Mesenchymal stem cell (in vitro differentiated cells and primary cell): ENCODE data around the gene KIT.

Experiments used
- DNase-seq: peaks from one replicate; pipeline ENCODE4 v3.0.0-alpha.2; 2013
- H2AFZ ChIP-seq: one replicate; pipeline ENCODE4 v1.6.1; 2013; ENCODE audit warnings: low read depth, mild to moderate bottlenecking, control low read depth, inconsistent platforms, low read length, moderate library complexity
- H2AK5ac ChIP-seq: 2 replicates; pipeline ENCODE4 v1.6.1; 2013; ENCODE audit warnings: low read length, moderate library complexity, mild to moderate bottlenecking, inconsistent platforms; ENCODE audit not compliant: severe bottlenecking
- H2BK120ac ChIP-seq: one replicate; pipeline ENCODE4 v1.6.1; 2013; ENCODE audit warnings: low read depth, mild to moderate bottlenecking, inconsistent platforms, low read length, moderate library complexity
- H2BK12ac ChIP-seq, 2 experiments: one replicate each; pipeline ENCODE4 v1.6.1; 2013; ENCODE audit warnings: inconsistent platforms in 2 of 2, low read length in 2 of 2, mild to moderate bottlenecking in 2 of 2, moderate library complexity in 2 of 2, control low read depth in 1 of 2
- H2BK15ac ChIP-seq: one replicate; pipeline ENCODE4 v1.6.1; 2013; ENCODE audit warnings: mild to moderate bottlenecking, low read depth, inconsistent platforms; ENCODE audit not compliant: poor library complexity, severe bottlenecking
- H2BK5ac ChIP-seq: 2 replicates; pipeline ENCODE4 v1.6.1; 2013; ENCODE audit warnings: low read depth, mild to moderate bottlenecking, low read length, control low read depth, inconsistent platforms; ENCODE audit not compliant: poor library complexity, severe bottlenecking
- H3K14ac ChIP-seq, 2 experiments: one replicate each; pipeline ENCODE4 v1.6.1; 2013; ENCODE audit warnings: inconsistent platforms in 2 of 2, low read length in 2 of 2, control low read depth in 1 of 2, mild to moderate bottlenecking in 1 of 2, moderate library complexity in 1 of 2
- H3K18ac ChIP-seq, 2 experiments: one replicate each; pipeline ENCODE4 v1.6.1; 2013; ENCODE audit warnings: inconsistent platforms in 2 of 2, low read length in 2 of 2, control low read depth in 1 of 2, low read depth in 1 of 2, mild to moderate bottlenecking in 1 of 2
- H3K23ac ChIP-seq, 2 experiments: one replicate each; pipeline ENCODE4 v1.6.1; 2013; ENCODE audit warnings: inconsistent platforms in 2 of 2, low read length in 2 of 2, mild to moderate bottlenecking in 2 of 2, moderate library complexity in 2 of 2, control low read depth in 1 of 2
- H3K27ac ChIP-seq: 2 replicates; pipeline ENCODE4 v1.5.1; 2013; ENCODE audit warnings: mild to moderate bottlenecking, moderate library complexity, low read length, control low read depth, inconsistent platforms; ENCODE audit not compliant: poor library complexity, severe bottlenecking
- H3K27me3 ChIP-seq, 2 experiments: 2 replicates each; pipeline versions ENCODE4 v1.6.1 to v1.7.0; 2013; ENCODE audit warnings: low read length in 2 of 2, mild to moderate bottlenecking in 2 of 2, moderate library complexity in 2 of 2, control low read depth in 1 of 2, inconsistent platforms in 1 of 2; ENCODE audit not compliant: control insufficient read depth in 1 of 2, insufficient read depth in 1 of 2
- H3K36me3 ChIP-seq, 2 experiments: 2 replicates each; pipeline versions ENCODE4 v1.6.1 to v1.7.0; 2013; ENCODE audit warnings: low read length in 2 of 2, control low read depth in 1 of 2, inconsistent platforms in 1 of 2, low read depth in 1 of 2, mild to moderate bottlenecking in 1 of 2; ENCODE audit not compliant: insufficient read depth in 2 of 2, control insufficient read depth in 1 of 2
- H3K4ac ChIP-seq, 2 experiments: one replicate each; pipeline ENCODE4 v1.6.1; 2013; ENCODE audit warnings: inconsistent platforms in 2 of 2, low read length in 2 of 2, mild to moderate bottlenecking in 2 of 2, moderate library complexity in 2 of 2, control low read depth in 1 of 2, low read depth in 1 of 2
- H3K4me1 ChIP-seq: 2 replicates; pipeline ENCODE4 v1.6.1; 2013; ENCODE audit warnings: low read depth, low read length, control low read depth; ENCODE audit not compliant: control insufficient read depth, insufficient read depth
- H3K4me2 ChIP-seq: 2 replicates; pipeline ENCODE4 v1.6.1; 2013; ENCODE audit warnings: low read length, mild to moderate bottlenecking, inconsistent platforms; ENCODE audit not compliant: poor library complexity, severe bottlenecking
- H3K4me3 ChIP-seq, 2 experiments: 2 replicates each; pipeline versions ENCODE4 v1.5.1 to v1.7.0; 2013; ENCODE audit warnings: low read length in 2 of 2, mild to moderate bottlenecking in 2 of 2, control low read depth in 1 of 2, low read depth in 1 of 2; ENCODE audit not compliant: insufficient read depth in 1 of 2
- H3K79me1 ChIP-seq: replicated peaks from 2 replicates; pipeline ENCODE4 v1.6.1; 2013; ENCODE audit warnings: mild to moderate bottlenecking, control low read depth, low read length, inconsistent platforms; ENCODE audit not compliant: poor library complexity, severe bottlenecking
- H3K9ac ChIP-seq: 2 replicates; pipeline ENCODE4 v1.7.0; 2013; ENCODE audit warnings: mild to moderate bottlenecking, low read length, moderate library complexity
- H3K9me3 ChIP-seq: 2 replicates; pipeline ENCODE4 v1.7.0; 2013; ENCODE audit warnings: mild to moderate bottlenecking, low read length; ENCODE audit not compliant: control insufficient read depth
- H4K8ac ChIP-seq: one replicate; pipeline ENCODE4 v1.6.1; 2013; ENCODE audit warnings: inconsistent platforms, mild to moderate bottlenecking, low read length, moderate library complexity
- H4K91ac ChIP-seq: one replicate; pipeline ENCODE4 v1.6.1; 2013; ENCODE audit warnings: mild to moderate bottlenecking, low read length, inconsistent platforms
- WGBS: methylation state at CpG from one replicate; pipeline ENCODE4 v1.1.7; 2013; ENCODE audit warnings: mixed read lengths; 5-methylcytosine and 5-hydroxymethylcytosine counted together

KIT gene

DNA sequence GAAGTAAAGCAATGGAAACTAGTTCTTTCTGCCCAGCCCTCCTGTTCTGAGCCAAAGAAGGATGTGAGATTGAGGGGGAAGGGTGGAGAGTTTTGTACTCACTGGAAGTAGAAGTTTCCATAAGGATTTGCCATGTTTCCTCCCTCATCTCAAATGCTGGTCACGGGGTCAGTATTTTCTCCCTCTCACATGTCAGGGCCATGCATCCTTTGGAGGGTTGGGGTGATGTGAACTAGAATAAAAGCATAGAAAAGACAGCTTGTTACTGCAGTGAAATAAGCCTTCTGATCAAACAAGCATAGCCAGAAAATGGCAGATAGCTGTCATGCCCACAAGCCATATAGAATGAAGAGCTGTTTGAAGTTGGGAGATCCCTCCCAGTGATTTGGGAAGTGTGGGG lies 79.7 kb downstream of the KIT start:
- H3K9ac ChIP-seq = no peak overlapping the region
- DNase-seq = no peak
- H3K79me1 ChIP-seq = no peaks in the 10 kb centered on the region
- no peak overlapping the region for H3K18ac ChIP-seq
- no peak overlapping the region for H3K14ac ChIP-seq
- H3K4me2 ChIP-seq = no peak overlapping the region
- no peak overlapping the region for H3K27ac ChIP-seq
- H2BK15ac ChIP-seq = no peak overlapping the region
- no peak overlapping the region for H3K23ac ChIP-seq
- H2AK5ac ChIP-seq = no peak overlapping the region
- no peak overlapping the region for H4K8ac ChIP-seq
- H2BK12ac ChIP-seq = no peak overlapping the region
- H3K27me3 ChIP-seq = peaks cover 0 to 12% of the 10 kb centered on the region in 2 experiments
- H3K4ac ChIP-seq = no peak overlapping the region
- no peaks in the 10 kb centered on the region for H3K9me3 ChIP-seq
- H4K91ac ChIP-seq = no peak overlapping the region
- H3K4me1 ChIP-seq = no peaks in the 10 kb centered on the region
- H3K36me3 ChIP-seq = peaks cover 0 to 30% of the 10 kb centered on the region in 2 experiments
- 100% methylated on average over 1 of the region's 1 CpG for WGBS
- no peak overlapping the region for H2BK5ac ChIP-seq
- H2AFZ ChIP-seq = no peak overlapping the region
- no peak overlapping the region for H3K4me3 ChIP-seq
- no peak overlapping the region for H2BK120ac ChIP-seq

DNA sequence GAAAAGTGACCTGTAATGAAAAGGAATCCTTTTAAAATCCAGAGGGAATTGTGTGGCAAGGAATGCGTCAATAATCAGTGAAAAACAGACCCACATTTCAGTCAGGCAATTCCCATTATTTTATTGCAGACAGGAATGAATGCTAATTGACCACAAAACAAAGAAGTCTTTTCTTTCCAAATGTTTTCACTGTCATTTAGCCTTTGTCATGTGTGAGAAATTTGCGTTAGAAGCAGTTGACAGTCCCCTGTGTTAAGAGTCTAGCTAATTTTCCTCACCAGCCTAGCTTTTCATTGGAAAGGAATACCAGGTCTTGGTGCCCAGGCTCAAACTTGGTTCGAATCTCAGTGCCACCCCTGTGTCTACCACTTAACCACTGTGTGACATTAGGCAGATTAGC lies 83.4 kb downstream of the KIT start:
- Histone ChIP-seq H2BK12ac (no peak overlapping the region), H2BK5ac (no peak overlapping the region), H4K8ac (no peak overlapping the region), H3K4me1 (no peaks in the 10 kb centered on the region), H3K36me3 (peaks cover 0 to 30% of the 10 kb centered on the region in 2 experiments), H4K91ac (no peak overlapping the region), H3K79me1 (no peaks in the 10 kb centered on the region), H3K27me3 (peaks cover 5 to 27% of the 10 kb centered on the region in 2 experiments), H3K4ac (no peak overlapping the region), H3K9ac (no peak overlapping the region), H2AK5ac (no peak overlapping the region), H3K14ac (no peak overlapping the region), H3K9me3 (no peaks in the 10 kb centered on the region), H3K4me2 (no peak overlapping the region), H3K27ac (no peak overlapping the region), H3K4me3 (no peak overlapping the region), H2AFZ (no peak overlapping the region), H3K18ac (no peak overlapping the region), H2BK15ac (no peak overlapping the region), H3K23ac (no peak overlapping the region), H2BK120ac (no peak overlapping the region)
- DNase-seq = no peak
- 63% methylated on average over 2 of the region's 3 CpGs for WGBS

- H3K4ac ChIP-seq = no peak overlapping the region
- H3K4me1 ChIP-seq = no peaks in the 10 kb centered on the region
- no peak overlapping the region for H3K4me3 ChIP-seq
- no peak overlapping the region for H2BK120ac ChIP-seq
- H3K9me3 ChIP-seq = peaks cover 4% of the 10 kb centered on the region
- 89% methylated on average over 9 of the region's 9 CpGs for WGBS
- no peak overlapping the region for H4K91ac ChIP-seq
- H2BK15ac ChIP-seq = no peak overlapping the region
- no peak overlapping the region for H3K18ac ChIP-seq
- no peak overlapping the region for H3K4me2 ChIP-seq
- DNase-seq = no peak
- no peak overlapping the region for H2BK12ac ChIP-seq
- peaks cover 9 to 27% of the 10 kb centered on the region in 2 experiments for H3K27me3 ChIP-seq
- H2AFZ ChIP-seq = no peak overlapping the region
- H2BK5ac ChIP-seq = no peak overlapping the region
- no peaks in the 10 kb centered on the region for H3K79me1 ChIP-seq
- H3K23ac ChIP-seq = no peak overlapping the region
- H2AK5ac ChIP-seq = no peak overlapping the region
- H3K36me3 ChIP-seq = peaks cover 0 to 17% of the 10 kb centered on the region in 2 experiments
- H3K14ac ChIP-seq = no peak overlapping the region
- H4K8ac ChIP-seq = no peak overlapping the region
- no peak overlapping the region for H3K9ac ChIP-seq
- H3K27ac ChIP-seq = no peak overlapping the region
Measured at GRCh38 chr4:54742636-54743399, 85.1 kb downstream of the KIT start.

- Histone ChIP-seq H3K4me1 (no peaks in the 10 kb centered on the region), H3K79me1 (no peaks in the 10 kb centered on the region), H2AFZ (no peak overlapping the region), H3K9ac (no peak overlapping the region), H3K23ac (no peak overlapping the region), H3K36me3 (peaks cover 0 to 12% of the 10 kb centered on the region in 2 experiments), H2BK12ac (no peak overlapping the region), H3K14ac (no peak overlapping the region), H2BK15ac (no peak overlapping the region), H4K91ac (no peak overlapping the region), H2BK5ac (no peak overlapping the region), H3K4ac (no peak overlapping the region), H3K4me3 (no peak overlapping the region), H3K4me2 (no peak overlapping the region), H3K9me3 (peaks cover 4% of the 10 kb centered on the region), H3K18ac (no peak overlapping the region), H3K27ac (no peak overlapping the region), H2BK120ac (no peak overlapping the region), H2AK5ac (no peak overlapping the region), H4K8ac (no peak overlapping the region), H3K27me3 (peaks cover 12 to 31% of the 10 kb centered on the region in 2 experiments)
- WGBS = 70% methylated on average over 2 of the region's 3 CpGs
- DNase-seq = no peak
Measured at GRCh38 chr4:54743562-54743961, 85.8 kb downstream of the KIT start.
